Measurements from ENCODE around the gene ORM1.

ORM1 gene

DNA sequence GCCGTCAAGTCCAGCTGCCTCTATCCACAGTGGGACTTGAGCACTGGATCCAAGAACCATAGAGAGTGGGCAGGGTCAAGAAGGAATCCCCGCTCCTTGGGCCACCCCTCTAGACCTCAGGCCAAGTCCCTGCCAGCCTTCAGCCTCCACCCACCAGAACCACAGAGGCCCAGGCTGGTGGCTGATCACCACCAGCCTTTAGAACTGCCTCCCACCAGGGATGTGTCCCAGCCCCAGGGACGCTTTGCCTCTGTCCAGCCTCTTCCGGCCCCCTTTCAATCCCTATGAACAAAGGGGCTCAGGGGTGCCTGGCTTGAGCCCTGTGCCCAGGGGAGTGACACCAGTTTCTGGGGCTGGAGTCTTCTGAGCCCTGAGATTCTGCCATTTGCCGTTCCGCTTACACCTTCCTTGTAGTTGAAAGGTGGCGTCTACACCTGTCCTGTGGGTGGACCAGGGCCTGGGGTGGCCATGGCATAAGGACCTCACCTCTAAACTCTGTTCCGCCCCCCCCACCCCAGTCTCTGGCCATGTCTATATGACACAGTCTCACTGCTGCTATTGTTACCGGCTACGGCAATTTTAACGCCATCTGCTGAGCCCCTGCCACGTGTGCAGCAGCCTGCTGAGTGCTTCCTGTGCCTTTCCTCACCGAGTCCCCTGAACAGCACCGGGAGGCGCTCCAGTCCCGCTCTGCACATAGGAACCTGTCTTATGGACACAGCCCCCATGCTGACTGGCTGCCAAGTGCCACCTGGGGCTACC is 35.7 kb upstream of the ORM1 start:
- no peak for DNase-seq (ENCODE audit: low read depth, low spot score)

DNA sequence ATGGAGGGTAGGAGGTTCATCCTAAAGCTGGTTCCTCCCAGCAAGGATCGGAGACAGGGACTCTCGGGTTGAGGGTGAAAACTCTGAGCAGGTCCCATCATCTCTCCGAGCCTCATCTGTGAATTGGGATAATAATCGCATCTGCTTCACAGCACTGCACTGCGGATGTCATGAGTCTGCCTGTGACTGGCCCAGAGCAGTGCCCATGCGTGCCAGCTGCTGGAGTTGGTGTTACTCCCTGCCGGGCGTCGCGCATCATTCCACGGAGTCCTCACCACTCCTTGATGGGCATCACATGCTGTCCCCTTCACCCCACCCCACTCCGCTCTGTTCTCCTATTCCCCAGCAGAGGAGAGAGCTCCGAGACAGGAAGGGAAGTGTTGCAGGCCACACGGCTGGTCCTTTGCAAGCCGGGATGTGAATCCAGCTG is 35.1 kb upstream of the ORM1 start:
- no peak for DNase-seq (ENCODE audit: low read depth, low spot score)

DNA sequence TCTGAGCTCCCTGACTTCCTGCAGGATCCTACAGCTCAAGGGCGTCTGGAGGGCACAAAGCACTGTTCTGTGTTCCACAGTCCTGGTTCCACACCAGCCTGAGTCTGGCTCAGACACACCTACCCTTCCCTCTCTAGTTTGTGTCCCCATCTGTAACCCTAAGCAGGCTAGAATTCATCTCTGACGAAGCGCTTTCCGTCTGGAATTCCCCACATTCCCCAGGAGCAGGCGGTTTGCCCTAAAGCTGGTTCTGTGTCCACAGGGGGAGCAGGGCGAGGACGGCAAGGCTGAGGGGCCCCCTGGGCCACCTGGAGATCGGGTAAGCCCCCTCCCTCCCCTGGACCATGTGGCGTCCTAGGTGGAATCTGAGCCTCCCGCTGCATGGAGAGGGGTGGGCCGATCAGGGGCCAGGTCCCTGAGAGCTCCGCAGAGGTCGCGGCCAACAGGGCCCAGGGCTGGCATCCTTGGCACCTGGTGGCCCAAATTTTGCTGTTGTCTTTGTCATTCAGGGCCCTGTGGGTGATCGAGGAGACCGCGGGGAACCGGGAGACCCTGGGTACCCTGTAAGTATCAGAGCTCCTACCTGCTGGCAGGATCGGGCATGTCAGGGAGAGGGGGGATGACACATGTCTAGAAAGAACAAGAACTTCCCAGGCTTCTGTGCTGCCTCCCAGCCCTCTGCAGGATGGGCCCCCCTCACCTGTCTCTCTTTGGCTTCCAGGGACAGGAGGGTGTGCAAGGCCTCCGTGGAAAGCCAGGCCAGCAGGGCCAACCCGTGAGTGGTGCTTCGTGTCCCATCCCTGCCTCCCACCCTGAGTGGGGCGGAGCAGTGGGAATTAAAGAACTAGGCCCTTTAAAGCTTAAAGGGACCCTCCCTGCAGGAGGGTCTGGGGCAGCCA is 34.5 kb upstream of the ORM1 start:
- peak; percentile 83 for DNase-seq (ENCODE audit: low read depth, low spot score)

DNA sequence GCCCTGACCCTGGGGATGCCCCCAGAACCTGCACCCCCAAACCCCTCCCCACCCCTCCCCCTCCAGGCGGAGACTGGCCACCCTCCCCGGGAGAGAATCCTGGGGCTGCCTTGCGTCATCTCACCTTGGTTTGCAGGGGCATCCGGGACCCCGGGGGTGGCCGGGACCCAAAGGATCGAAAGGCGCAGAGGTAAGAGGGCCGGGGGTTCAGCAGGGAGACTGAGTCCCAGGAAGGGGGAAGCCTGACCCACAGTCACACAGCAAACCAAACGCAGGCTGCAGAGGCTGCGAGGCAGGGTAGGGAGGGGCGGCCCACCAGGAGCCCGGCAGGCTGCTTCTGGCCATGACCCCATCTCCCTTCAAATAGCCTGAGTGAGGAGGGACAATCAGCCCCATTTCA is 33.8 kb upstream of the ORM1 start:
- no peak for DNase-seq (ENCODE audit: low read depth, low spot score)

DNA sequence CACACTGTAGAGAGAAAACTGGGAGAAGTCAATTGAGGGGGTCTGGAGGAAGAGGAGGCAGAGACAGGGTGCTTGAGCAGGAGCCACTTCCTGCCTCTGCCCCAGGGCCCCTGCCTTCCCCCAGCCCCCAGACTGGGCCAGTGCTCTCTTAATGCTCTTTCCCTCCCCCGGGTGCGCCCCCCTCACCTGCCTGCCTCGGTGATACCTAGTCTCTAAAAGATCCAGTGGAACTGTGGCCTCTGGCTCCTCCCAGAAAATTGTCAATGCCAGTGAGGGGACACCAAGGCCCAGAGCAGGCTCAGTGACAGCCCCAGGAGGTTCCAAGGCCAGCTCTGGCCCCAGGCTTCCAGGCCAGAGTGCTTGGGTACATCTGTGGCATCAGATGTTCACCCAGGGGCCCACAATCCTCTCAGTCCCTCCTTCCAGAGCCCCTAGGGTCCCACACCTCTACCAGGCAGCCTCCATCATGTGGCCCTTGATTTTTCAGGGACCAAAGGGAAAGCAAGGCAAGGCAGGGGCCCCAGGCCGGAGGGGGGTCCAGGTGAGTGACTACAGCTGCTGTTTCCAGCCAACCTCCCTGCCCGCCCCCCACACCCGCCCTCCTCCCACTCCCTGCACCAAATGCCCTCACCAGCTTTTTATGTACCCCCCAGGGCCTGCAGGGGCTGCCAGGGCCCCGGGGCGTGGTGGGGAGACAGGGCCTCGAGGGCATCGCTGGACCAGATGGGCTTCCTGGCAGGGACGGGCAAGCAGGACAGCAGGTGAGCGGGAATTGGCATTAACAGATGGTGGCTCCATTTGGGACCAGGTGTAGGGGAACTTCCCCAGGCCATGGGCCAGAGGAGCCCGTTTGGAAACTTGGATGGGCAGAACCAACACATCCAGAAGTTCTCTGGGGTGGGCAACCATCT is 33.1 kb upstream of the ORM1 start:
- DNase-seq (ENCODE audit: low read depth, low spot score) = no peak

DNA sequence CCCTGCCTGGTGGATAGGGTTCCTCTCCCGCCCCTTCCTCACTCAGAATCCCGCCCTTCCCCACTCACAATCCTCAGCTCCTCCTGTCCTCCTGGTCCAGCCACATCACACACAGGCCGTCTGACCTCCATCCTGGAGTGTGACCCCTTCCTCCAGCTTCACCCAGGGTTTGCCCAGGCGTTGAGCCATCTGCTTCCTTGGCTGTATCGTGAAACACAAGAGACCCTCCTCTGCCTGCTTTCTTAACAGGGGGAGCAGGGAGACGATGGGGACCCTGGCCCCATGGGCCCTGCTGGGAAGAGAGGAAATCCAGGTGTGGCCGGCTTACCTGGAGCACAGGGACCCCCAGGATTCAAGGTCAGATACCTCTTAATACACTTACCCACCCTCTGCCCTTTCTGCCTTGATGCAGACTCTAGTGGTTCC is 32.3 kb upstream of the ORM1 start:
- no peak for DNase-seq (ENCODE audit: low read depth, low spot score)

DNA sequence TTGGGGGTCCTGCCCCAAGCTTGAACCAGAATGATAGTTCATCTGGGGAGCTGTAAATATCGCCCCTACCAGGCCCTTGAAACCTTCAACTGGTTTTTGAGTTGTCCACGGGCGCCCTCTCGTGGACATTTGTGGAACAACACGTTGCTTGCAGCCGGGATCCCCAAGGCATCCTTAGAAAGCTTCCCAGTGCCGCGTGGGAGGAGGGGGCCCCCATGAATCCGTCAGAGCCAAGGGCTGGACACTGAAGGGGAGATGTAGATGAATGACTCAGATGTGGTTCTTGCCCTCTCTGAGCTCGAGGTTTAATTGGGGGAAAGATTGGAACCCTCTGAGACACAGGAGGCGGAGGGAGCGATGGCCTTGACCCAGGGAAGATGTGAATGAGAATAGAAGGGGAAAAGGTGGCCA is 31.8 kb upstream of the ORM1 start:
- DNase-seq (ENCODE audit: low read depth, low spot score) = peak; percentile 87

DNA sequence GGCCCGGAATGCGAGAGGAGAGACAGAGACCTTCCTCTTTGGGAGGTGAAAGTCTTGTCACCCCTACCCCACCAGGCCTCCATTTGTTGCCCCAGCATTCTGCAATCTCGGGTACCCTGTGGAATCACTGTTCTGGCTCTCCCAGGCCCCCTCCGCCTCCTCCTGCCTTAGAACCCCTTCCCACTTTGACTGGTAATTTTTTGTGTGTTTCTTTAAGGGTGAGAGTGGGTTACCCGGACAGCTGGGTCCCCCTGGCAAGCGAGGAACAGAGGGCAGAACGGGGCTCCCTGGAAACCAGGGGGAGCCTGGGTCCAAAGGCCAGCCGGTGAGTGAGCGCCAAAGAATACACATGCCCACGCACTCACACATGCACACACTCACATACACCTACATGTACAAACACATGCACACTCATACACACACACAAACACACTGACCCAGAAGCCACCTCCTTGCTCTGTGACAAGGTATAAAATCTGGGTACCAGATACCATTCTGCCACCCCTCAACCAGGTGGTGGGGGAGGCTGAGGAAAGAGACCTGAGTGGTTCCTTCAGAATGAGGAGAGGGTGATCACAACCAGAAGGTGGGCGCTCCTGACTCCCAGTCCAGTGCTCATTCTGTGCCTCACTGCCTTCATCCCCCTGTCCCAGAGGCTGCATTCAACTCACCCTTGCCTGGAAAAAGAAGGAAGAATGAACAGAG is 30.9 kb upstream of the ORM1 start:
- DNase-seq (ENCODE audit: low read depth, low spot score) = no peak

DNA sequence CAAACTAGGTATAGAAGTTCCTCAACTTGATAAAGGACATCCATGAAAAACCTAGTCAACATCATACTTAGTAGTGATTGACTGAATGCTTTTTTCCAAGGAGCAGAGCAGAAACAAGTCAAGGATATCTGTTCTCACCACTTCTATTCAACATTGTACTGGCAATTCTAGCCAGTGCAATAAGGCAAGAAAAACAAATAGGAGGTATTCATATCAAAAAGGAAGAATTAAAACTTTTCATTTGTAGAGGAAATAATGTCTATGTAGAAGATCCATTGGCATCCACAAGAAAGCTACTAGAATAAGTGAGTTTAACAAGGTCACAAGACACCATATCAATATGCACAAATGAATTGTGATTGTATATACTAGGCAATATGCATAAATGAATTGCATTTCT is 28.2 kb upstream of the ORM1 start:
- DNase-seq (ENCODE audit: low read depth, low spot score) = no peak

DNA sequence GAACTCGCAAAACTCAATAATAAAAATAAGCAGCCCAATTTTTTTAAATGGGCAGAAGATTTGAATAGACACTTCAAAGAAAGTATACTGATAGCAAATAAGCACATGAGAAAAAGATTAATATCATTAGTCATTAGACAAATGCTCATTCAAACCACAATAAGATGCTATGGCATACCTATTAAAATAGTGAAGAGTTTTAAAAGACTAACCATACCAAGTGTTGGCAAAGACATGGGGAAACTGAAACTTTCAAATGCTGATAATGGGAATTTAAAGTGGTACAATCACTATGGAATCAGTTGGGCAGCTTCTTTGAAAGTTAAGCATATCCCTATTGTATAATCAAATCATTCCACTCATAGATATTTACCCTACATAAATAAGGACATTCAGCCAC is 26.6 kb upstream of the ORM1 start:
- no peak for DNase-seq (ENCODE audit: low read depth, low spot score)

DNA sequence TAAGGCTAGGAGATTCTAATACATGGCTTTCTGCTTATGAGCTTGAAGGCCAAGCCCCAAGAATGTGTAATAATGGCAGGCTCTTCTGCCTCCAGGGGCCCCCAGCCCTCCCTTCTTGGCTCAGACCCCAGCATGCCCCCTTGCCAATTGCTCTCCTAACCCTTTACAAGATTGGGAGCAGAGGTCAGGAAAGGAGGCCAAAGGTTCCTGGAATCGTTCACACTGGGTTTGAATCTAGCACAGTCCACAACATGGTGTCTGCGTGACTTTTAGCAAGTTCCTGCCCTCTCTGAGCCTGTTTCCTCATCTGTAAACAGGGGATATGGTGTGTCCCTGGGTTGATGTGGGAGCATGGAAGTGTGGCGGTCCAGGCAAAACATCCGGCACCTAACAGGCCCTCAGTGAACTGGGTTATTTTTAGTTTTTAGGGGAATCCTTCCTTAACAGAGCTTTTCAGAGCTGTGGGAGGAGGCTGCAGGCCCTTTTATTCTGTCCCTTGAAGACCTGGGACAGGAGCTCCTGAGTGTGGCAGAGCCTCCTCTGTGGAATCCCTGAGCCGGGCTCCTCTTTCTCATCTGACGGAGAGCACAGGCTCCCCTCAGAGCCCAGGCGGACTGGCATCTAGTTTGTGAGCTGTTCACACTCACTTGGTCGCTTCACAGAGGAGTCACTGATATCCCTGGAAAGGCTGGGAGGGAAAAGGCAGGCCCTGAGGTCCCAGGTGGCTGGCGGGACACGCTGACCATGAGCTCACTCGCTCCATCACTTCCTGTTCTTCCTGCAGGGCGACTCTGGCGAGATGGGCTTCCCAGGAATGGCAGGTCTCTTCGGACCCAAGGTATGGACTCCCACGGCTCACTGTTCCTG is 23.4 kb upstream of the ORM1 start:
- DNase-seq (ENCODE audit: low read depth, low spot score) = no peak

DNA sequence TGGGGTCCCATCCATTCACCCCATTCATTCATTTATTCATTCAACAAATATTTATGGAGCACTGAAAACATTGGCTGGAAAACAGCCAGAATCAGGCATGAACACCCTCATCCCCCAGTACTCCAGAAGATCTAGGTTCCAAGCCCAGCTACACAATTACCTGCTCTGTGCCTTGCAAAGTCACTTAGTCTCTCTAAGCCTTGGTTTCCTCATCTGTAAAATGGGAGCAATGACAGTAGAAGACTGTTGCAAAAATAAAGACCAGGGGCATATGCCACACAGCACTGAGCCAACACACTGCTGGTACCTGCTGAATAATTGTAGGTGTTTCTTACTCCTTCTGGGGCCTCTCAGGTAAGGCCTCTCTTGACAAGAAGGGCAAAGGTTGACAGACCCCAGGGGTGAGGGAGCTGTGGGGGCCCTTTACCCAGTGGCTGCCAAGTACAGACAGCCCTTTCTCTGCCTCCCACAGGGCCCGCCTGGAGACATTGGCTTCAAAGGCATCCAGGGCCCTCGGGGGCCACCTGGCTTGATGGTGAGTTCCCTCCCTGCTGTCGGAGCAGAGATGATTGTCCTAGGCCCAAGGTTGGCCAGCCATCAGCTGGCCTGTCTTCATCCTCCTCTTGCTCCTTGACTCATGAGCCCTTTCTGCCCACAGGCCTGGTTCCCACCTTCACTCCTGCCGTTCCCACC is 22.6 kb upstream of the ORM1 start:
- DNase-seq (ENCODE audit: low read depth, low spot score) = no peak

DNA sequence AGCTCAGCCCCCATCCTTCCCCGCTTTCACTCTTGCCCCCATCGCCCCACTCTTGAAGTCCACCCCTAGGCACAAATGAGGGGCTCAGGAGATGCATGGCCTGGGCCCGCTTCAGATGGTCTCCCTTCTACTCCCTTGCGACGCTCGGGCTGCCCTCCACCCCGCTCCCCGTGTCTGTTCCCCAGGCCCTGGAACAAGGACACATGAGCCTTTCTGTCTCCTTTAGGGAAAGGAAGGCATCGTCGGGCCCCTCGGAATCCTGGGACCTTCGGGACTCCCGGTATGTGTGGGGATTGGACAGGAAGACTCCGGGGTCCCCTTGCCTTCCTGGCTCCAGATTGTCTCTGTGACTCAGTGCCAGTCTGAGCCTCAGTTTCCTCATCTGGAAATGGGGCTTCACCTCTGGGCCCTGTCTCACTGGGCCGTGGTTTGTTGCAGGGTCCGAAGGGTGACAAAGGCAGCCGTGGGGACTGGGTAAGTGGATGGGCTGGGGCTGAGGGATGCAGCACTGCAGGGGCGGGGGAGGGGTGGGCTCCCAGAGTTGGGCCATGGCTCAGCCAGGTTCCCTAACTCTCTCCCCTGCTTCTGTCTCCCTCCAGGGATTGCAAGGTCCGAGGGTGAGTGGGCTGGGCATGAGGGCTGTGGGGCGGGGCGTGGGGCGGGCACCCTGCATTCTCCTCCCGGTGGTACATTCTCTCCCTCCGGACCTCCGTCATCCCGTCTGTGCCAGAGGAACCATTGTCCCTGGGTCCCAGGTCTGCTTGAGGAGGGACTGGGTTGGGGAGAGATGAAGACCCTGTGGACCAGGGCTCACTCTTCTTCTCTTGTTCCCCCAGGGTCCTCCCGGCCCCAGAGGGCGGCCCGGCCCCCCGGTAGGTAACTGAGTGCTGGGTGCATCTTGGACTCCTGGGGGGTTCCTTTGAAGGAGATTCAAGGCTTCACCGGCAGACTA is 21.8 kb upstream of the ORM1 start:
- DNase-seq (ENCODE audit: low read depth, low spot score) = no peak

DNA sequence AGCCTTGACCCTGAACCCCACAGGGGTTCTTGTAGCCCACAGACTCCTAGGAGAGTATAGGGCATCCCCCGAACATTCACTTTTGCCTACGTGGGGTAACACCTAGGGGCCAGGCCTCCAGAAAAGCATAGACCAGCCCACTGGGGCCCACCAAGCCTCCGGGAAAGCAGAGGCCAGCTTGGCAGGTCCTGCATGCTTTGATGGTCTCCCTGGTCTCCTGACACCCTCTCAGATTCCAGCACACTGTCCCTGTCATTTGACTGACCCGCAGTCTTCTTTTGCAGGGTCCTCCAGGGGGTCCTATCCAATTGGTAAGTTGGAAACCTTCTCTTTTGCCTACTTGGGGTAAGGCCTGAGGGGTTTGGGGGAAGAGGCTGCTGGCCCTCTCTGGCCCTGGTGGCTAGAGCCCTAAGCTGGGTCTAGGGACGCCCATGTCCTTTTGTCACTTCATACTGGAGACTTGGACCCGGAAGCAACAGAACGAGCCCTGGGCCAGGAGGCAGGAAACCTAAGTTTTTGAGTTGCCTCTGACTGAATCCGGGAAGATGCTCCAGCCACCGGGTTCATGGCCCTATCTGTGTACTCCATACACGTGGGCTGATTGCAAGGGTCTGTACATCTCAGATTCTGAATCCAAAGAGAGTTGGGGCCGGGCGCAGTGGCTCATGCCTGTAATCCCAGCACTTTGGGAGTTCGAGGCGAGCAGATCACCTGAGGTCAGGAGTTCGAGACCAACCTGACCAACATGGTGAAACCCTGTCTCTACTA is 20.9 kb upstream of the ORM1 start:
- no peak for DNase-seq (ENCODE audit: low read depth, low spot score)

DNA sequence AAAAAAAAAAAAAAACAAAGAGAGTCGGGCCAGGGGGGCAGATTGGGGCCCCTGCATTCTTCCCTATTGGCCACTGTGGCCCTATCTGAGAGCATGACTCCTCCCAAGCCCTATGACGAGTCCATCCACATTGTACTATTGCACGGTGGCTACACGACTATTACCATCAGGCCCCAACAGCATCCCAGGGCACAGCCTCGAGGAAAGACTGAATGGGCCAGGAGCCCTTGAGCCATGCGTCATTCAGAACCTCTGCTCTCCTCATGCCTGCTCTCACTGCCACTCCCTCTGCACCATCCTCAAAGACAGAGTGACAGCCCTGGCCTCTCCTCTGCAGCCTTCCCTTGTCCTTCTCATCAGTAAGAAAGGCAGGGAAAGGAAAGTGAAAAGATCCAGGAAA is 20.2 kb upstream of the ORM1 start:
- no peak for DNase-seq (ENCODE audit: low read depth, low spot score)

DNA sequence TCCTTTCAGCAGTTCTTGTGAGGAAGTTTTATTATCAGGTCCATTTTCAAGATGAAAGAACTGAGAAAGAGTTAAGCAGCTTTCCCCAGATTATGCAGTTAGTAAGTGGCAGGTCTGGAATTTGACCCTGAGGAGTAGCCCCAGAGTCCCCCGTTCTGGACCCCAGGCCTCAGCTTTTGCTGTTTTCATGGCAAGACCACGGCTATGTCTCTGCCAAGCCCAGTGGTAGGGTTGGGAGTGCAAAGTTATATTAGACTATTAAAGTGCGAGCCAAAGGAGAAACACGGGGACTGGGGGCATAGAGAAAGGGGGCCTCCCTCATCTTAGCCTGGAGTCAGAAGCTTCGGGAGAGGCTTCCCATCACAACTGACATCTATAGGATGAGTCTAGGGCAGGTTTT is 19.3 kb upstream of the ORM1 start:
- no peak for DNase-seq (ENCODE audit: low read depth, low spot score)

DNA sequence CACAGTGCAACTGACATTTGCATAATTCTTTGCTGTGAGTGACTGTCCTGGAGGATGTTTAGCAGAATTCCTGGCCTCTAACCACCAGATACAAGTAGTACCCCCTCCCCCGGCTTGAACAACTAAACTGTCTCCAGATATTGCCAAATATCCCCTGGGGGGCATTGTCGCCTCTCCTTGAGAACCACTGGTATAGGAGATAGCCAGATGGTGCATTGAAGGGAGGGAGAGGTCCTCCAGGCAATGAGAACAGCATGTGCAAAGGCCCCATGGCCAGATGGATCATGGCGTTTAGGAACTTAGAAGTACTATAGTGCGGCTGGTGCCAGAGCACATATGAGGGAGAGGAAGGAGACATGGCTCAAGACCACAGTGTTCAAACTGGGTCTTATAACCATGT is 18.9 kb upstream of the ORM1 start:
- no peak for DNase-seq (ENCODE audit: low read depth, low spot score)

All from ELF-1 (cell line).